Mammary epithelial cell (primary cell): Measurements from ENCODE around the gene ANO4.
A peak's percentile ranks its signal among the peaks of the same experiment; 100 is the strongest.

ENCODE experiments used
- CTCF ChIP-seq, 2 donors: IDR thresholded peaks in 1 of 2; conservative IDR thresholded peaks in 1 of 2; 2 replicates each; pipeline ENCODE4 v1.5.1; 2011 to 2012; ENCODE audit warnings: inconsistent platforms in 2 of 2, low read length in 2 of 2, mild to moderate bottlenecking in 2 of 2, control low read depth in 1 of 2, low read depth in 1 of 2; ENCODE audit not compliant: insufficient read depth in 1 of 2; ENCODE audit errors: extremely low read depth in 1 of 2
- EZH2 ChIP-seq: IDR thresholded peaks from 2 replicates; pipeline ENCODE4 v1.6.1; 2012; ENCODE audit warnings: low read length, inconsistent platforms, borderline replicate concordance

GRCh38 chr12:100951756-100952155 lies 157.2 kb downstream of the ANO4 start:
- TF ChIP-seq CTCF (conservative IDR thresholded peaks at IDR 0.05 in 1 of 2, IDR thresholded peaks at IDR 0.05 in 1 of 2; ENCODE audit: extremely low read depth in 1 of 2, insufficient read depth in 1 of 2, low read depth in 1 of 2, low read length in 2 of 2) (peak in 1 of 2 donors; percentile 29), EZH2 (no peak)
